Middle frontal gyrus (tissue), 1 donor: ENCODE data around the gene VARS1.

Experiments
- DNase-seq: peaks from one replicate; pipeline ENCODE4 v3.0.0-alpha.2; 2015; ENCODE audit warnings: low spot score; ENCODE audit errors: extremely low spot score

VARS1 gene

GRCh38 chr6:31775633-31776484 is 19.7 kb downstream of the VARS1 start:
- no peak for DNase-seq

- DNase-seq = no peak
These were observed 20.4 kb downstream of the VARS1 start for GRCh38 chr6:31775184-31775583.

- DNase-seq = no peak
These were observed 23.6 kb downstream of the VARS1 start for GRCh38 chr6:31771992-31772358.

- no peak for DNase-seq
These were observed 24.7 kb downstream of the VARS1 start for GRCh38 chr6:31770860-31771259.

DNA sequence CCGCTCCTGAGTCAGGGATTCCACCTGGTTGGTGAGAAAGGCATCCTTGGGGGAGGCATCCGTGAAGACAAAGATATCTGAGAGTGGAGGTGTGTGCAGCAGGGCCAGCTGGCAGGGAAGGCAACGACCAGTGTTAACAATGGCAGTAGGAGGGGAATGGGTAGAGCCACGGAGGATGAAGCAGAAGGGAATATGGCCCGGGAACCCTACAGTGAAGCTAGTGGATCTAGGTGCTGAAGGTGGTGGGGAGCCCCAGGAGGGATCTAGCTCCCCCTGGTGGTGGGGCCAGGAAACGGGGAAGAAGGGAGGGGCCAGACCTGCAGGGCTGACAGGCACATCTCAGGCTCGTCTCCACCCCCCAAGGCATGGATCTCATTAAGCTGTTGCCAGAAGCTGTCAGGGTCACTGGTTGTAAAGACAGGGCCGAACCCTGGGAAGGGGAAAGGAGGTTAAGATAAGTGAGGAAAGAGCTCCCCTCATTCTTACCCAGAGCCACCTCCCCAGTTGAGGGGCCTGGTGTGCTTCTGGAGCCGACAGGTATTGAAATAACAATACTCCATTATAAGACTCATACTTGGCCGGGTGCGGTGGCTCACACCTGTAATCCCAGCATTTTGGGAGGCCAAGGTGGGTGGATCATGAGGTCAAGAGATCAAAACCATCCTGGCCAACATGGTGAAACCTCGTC is 25.7 kb downstream of the VARS1 start:
- DNase-seq = no peak

DNA sequence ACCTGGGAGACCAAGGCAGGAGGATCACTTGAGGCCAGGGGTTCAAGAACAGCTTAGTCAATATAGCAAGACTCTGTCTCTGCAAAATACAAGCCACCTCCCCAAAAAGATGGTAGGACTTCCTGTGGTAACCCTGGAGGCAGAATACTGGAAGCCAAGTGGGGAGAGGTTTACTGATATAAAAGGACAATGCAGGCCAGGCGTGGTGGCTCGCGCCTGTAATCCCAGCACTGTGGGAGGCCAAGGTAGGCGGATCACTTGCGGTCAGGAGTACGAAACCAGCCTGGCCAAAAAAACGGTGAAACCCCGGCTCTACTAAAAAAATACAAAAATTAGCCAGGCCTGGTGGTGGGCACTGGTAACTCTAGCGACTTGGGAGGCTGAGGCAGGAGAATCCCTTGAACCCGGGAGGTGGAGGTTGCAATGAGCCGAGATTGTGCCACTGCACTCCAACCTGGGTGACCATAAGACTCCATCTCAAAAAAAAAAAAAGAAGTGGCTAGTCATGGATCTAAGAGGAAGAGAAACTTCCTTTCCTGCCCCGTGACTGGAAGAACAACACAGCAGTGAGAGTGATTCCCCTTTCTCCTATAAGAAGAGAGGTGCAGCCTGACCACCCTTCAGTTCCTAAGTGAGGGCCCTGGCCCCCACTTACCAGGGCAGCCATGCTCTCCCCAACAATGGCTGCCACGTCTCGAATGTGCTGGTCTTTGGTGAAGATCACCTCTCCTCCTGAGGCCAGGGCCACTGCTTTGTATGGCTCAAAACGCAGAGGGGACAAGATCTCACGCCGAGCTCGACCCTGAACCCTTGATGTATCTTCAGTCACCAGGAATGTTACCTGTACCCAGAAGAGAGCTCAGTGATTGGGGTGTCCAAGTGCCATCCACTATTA is 26.9 kb downstream of the VARS1 start:
- no peak for DNase-seq

DNA sequence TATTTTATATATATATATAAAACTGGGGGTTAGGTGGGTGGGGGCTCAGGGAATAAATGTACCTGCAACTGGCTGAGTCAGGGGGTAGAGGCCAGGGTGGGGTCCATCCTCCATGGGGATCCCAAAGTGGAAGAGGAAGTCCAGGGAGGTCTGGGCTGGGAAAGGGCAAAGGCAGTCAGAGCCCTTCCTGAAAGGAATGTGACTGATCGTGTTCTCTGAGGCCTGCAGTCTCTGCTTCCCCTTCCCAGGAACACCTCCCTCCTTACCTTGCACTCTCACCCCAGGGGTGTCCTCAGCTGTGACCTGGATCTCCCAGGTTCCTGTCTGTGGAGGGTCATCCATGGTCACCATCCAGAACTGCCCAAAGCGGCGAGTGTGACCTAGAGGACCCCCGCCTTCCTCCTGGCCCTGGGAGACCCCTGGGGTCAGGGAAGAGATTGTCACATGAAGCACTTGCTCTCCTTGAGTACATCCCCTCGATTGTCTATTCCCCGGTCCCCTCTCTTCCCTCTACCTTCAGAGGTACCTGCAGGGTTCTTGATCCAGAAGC is 28.4 kb downstream of the VARS1 start:
- DNase-seq = no peak

DNA sequence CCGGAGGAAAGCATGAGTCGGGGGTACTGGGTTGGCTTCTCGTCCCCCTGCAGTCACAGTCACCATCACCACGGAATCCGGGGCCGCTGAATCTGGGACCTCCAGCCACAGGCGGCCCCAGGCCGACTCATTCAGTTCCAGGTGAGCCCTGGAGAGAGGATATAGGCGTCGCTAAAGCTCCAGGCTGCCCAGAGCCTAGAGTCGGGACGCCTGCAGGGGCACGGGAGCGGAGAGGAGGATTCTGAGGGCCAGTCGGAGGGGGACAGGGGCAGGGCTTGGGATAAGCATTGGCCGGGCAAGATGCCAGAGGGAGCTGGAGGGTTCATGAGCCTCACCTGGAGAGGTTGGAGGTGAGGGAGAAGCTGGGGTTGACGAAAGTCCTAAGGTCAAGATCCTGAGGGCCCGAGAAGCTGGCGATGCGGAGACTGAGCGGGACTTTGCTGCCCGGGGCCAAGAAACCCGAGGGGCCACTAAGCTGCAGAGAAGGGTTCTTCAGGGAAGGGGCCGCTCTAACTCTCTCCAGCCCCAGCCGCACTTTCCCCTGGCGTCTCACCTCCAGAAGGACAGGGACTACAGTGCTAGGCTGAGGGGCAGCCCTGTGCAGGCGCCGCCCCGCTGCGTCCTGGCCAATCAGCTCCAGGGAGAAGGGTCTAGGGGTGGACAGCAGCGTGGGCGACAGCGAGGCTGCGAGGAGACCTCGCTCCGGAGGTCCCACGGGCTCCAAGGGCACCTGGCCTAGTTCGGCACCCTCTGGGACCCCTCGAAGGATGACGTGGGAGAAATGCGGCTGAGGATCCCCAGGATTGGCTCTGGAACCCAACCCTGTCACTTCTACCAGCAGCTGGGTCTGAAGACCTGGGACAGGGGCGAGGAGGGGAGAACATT is 29.4 kb downstream of the VARS1 start:
- no peak for DNase-seq

GRCh38 chr6:31765559-31765909 is 30.0 kb downstream of the VARS1 start:
- DNase-seq = no peak

GRCh38 chr6:31764198-31764597 is 31.4 kb downstream of the VARS1 start:
- no peak for DNase-seq

GRCh38 chr6:31763619-31763940 is 32.0 kb downstream of the VARS1 start:
- no peak for DNase-seq

DNA sequence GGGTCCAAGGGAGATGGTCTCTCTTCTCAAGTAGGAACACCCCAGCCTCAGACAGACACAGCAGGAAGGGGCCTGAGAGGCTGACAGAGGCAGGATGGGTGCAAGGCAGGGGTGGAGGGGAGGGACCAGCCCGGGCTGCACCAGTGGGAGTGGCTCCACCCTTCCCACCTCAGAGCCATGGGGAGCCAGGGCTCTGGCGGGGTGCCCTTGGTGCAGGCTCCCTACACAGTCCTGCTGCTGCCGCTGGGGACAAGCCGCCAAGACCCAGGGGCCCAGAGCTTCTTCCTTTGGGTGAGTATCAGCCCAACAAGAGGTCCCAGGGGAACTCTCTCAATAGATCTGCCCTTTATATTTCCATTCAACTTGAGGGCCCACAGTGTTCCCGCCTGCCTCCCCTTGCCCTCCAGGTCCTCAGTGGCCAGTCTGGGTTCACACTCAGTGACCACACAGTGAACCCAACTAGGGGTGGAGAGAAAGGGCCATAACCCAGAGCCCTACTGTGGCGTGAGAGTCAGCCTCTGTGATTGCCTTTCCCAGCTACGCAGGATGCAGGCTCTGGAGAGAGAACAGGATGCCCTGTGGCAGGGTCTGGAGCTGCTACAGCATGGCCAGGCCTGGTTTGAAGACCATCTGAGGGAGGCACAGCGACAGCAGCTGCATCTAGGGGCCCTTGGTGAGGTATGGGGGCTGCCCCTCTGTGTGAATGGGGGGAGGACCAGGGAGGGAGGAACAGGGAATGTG is 32.5 kb downstream of the VARS1 start:
- DNase-seq = no peak

DNA sequence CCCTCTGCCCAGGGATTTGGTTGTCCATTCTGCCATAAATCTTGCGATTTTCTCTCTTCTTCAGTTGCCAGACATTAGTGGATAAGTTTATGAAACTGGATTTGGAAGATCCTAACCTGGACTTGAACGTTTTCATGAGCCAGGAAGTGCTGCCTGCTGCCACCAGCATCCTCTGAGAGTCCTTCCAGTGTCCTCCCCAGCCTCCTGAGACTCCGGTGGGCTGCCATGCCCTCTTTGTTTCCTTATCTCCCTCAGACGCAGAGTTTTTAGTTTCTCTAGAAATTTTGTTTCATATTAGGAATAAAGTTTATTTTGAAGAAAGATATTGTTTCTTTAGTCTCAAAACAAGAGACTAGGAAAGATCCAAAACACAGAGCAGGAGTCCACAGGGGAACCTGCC is 33.2 kb downstream of the VARS1 start, which contains the start of gene SAPCD1:
Gene SAPCD1 (plus strand): TSS at position 301 of the 400 bp plus-strand sequence. CDS start 399 bp downstream, outside the sequence.
- DNase-seq = no peak

- DNase-seq = no peak
These were observed 34.2 kb downstream of the VARS1 start for GRCh38 chr6:31761343-31761742.

DNA sequence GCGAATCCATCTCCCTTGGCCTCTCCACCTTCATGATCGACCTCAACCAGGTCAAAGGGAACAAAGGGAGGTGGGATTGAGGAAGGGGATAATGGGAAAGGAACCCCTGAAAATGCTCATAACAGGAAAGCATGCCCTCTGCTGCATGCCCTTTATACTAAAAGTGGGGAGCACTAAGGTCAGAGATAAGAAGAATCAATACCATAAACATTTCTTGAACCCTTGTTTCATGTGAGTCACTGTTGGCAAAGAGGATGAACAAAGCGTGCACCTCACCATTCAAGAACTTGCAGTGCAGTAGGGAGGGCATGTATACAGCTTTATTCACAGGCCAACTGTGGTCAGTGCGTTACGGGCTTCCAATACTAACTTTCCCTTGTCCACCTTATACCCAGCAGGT is 34.8 kb downstream of the VARS1 start:
- DNase-seq = no peak

GRCh38 chr6:31758281-31758680 is 37.3 kb downstream of the VARS1 start:
- no peak for DNase-seq

DNA sequence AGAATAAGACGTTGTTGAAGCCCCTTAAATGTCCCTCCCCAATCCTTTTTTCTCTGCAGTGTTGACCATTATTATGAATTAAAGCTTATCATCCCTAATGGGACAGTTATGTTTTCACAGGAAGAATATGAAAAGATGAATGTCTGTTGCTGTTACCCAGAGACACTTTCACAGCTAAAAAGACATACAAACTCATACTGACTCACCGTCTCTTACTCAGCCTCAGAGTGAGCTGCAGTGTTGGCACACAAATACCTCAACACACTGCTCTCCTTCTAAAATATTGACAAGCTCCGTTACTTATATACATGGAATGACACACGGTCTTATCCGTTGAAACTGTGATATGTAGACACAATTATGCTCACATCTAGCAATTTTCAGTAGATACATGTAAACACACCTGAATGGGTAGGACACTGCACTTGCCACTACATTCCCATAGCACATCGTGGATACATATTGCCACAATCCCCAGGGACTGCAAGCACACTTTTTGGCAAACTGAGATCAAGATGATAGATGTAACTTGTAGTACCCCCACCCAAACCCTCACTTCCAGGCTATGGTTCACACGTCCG is 42.7 kb downstream of the VARS1 start:
- DNase-seq = no peak

- DNase-seq = no peak
These were observed 45.0 kb downstream of the VARS1 start for GRCh38 chr6:31750411-31751022.
